ENCODE data around the gene OSBPL9.
"Not testable (repeated sequence)": the region's sequence is repeated elsewhere in the genome, so short reads cannot be mapped to it uniquely, and the experiment has no call there.

OSBPL9 gene

DNA sequence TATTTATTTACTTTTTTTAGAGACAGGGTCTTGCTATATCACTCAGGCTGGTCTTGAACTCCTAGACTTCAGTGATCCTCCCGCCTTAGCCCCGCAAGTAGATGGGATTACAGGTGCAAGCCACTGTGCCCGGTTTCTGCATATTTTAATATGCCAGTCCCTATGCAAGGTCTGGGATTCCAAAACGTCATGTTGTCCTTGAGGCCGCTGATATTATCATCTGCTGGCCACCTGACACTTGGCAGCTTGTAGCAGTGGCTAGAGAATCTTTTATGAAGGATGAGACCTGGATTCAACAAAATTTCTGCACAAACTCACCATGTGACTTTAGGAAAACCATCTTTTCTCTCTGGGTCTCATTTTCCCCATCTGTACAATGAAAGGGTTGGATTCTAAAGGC is 32.9 kb upstream of the OSBPL9 start:
- DNase-seq (ENCODE audit: extremely low read depth, low read depth): no peak
- TF ChIP-seq, protein P1, sequence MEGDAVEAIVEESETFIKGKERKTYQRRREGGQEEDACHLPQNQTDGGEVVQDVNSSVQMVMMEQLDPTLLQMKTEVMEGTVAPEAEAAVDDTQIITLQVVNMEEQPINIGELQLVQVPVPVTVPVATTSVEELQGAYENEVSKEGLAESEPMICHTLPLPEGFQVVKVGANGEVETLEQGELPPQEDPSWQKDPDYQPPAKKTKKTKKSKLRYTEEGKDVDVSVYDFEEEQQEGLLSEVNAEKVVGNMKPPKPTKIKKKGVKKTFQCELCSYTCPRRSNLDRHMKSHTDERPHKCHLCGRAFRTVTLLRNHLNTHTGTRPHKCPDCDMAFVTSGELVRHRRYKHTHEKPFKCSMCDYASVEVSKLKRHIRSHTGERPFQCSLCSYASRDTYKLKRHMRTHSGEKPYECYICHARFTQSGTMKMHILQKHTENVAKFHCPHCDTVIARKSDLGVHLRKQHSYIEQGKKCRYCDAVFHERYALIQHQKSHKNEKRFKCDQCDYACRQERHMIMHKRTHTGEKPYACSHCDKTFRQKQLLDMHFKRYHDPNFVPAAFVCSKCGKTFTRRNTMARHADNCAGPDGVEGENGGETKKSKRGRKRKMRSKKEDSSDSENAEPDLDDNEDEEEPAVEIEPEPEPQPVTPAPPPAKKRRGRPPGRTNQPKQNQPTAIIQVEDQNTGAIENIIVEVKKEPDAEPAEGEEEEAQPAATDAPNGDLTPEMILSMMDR (IDR thresholded peaks at IDR 0.05; ENCODE audit: low read depth, low read length): no peak

DNA sequence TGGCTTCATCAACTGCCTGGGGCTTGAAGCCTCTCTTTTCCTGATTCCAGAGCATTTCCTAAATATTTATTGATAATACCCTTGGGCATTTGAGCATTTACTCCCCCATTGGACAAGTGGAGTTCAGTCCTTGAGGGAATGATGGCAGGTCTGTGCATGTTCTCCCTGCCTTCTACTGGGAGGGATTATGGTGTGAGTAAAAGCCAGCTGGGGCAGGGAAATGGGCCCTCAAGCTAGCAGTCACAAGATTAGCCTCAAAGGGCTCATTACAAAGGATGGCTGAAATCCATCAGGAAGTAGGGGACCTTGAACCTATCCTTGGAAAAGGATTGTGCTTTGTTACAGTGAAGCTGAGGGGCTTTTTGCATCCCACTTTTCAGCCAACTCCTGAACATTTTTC is 24.2 kb upstream of the OSBPL9 start:
- TF ChIP-seq, protein P1 (IDR thresholded peaks at IDR 0.05; ENCODE audit: low read depth, low read length): no peak
- DNase-seq (ENCODE audit: extremely low read depth, low read depth): no peak

DNA sequence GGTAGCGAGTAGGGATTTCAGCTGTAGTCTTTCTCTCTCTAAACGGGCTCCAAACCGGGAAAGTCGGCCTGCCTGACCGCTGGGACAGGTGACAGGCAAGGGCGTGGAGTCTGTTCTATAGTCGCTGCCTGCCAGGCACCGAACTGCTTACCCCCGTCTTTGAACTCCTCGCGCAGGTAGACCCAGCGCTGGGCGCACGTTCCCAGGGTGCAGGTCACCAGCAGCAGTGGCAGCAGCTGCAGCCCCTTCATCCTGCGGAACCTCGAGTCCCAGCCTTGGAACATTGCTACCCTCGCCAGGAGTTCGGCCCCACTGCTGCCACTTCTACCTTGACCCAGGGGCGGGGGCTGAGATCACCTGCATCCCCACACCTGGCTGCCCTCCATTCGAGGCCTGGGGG is 22.2 kb upstream of the OSBPL9 start:
- DNase-seq (ENCODE audit: extremely low read depth, low read depth): no peak
- TF ChIP-seq, protein P1 (IDR thresholded peaks at IDR 0.05; ENCODE audit: low read depth, low read length): no peak

DNA sequence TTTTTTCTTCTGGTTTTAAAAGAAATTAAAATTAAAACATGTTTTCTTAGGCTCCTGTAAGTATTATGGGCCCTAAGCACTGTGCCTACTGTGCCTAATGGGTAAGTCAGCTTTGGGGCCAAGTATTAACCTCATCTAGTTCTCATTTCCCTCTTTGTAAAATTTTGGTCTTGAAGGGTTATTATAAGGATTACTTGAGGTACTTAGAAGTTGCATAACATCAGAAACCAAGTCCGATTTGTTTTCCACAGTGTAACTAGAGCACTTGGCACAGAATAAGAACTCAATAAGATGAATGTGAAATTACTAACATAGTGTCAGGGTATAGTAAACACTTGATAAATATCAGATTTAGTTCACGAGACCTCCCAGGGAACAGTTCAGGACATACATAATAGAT is 16.4 kb upstream of the OSBPL9 start:
- no peak for DNase-seq (ENCODE audit: extremely low read depth, low read depth)
- TF ChIP-seq, protein P1 (IDR thresholded peaks at IDR 0.05; ENCODE audit: low read depth, low read length): no peak

DNA sequence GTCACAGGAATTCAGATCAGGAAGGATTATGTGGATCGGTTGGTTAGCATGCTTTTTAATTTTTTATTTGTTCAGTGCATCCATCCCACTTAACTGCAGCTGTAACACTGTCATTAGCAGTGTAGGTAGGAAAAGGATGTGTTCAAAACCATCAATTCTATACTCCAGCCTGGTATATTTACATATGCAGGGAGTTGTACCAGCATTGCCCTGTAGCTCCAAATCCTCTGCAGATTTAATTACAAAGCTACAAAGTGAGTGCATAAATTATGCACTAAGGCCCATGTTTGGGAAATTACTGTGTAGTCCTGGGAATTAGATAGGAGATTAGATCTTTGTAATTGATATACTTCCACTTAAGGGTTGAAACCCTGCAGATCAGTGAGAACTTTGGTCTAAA is 15.9 kb upstream of the OSBPL9 start:
- TF ChIP-seq, protein P1 (IDR thresholded peaks at IDR 0.05; ENCODE audit: low read depth, low read length): no peak
- no peak for DNase-seq (ENCODE audit: extremely low read depth, low read depth)

DNA sequence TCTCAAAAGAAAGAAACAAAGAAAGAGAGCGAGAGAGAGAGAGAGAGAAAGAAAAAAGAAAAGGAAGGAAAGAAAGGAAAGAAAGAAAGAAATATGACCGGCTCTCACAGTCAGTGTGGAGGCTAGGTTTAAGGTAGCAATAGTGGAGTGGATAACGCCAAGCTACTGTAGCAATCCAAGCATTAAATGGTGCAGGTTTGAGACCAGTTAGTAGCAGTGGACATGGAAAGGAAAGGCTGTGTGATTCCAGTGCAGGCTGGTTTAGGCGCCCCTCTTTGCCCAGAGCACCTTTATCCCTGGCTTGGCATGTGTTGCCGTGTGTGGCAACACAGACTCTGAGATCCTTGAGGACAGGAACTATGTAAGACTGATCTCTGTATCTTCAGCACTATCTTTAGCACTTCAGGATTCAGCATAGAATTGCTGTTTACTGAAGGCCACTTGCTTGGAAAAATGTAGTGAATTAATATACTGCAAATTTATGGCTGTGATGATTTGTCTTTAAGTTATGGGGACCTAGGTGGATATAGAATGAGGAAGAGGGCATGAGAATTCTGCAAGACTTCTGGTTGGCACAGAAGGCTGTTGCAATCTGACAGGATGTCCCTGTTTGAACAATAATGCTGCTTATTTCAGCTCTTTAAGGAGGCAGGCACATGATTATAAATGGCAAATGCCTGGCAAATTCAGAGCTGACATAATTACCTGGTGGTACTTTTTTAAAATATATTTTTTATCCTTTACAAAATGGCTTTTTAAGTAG is 10.8 kb upstream of the OSBPL9 start:
- DNase-seq (ENCODE audit: extremely low read depth, low read depth): no peak

DNA sequence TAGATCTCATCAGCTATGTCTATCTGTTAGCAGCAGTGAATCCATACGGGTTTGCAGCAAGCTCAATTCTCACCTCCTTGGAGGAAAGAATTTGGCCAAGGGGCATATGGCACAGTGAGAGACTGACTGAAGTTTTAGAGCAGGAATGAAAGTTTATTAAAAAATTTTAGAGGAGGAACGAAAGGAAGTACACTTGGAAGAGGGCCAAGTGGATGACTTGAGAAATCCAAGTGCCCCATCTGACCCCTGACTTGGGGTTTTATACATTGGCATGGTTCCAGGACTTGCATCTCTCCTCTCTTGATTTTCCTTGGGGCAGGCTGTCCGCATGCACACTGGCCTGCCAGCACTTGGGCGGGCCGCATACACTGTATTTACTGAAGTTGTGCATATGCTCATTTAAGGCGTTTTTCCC is 9.2 kb upstream of the OSBPL9 start:
- no peak for DNase-seq (ENCODE audit: extremely low read depth, low read depth)
- TF ChIP-seq, protein P1 (IDR thresholded peaks at IDR 0.05; ENCODE audit: low read depth, low read length): no peak

More for the DNA sequence above, 10.8 kb upstream of the OSBPL9 start:
- TF ChIP-seq, protein P1 (IDR thresholded peaks at IDR 0.05; ENCODE audit: low read depth, low read length): no peak

DNA sequence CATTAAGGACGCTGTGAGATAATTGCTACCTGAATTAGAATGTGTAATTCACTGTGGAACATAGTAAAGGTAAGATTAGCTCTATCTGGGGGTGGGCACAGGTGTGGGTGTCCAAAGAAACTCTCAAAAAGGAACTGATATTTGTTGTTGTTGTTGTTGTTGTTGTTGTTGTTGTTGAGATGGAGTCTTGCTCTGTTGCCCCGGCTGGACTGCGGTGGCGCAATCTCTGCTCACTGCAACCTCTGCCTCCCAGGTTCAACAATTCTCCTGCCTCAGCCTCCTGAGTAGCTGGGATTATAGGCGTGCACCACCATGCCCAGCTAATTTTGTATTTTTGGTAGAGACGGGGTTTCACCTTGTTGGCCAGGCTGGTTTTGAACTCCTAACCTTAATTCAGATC is 6.8 kb upstream of the OSBPL9 start:
- DNase-seq (ENCODE audit: extremely low read depth, low read depth): not testable (repeated sequence)
